ENCODE data around the gene ANKRD12. TPM values are rescaled to one million over a fixed set of nuclear protein-coding genes. Genes with fewer than 3 reads are reported as not detected.

Gene ANKRD12
- total and polyA plus RNA-seq, 11 donors = 7.7 to 70.9 (median 52.0) TPM

- 1 to 6% (median 4%) methylated on average over 20 to 64 of the region's 64 CpGs for WGBS, 4 donors
- ATAC-seq = peak; percentile 98 to 99 (median 99)
- peak within 1 kb of the TSS; percentile 27 to 89 (median 78) for H3K4me3 ChIP-seq
Measured at GRCh38 chr18:9102508-9103375, 33.8 kb upstream of the ANKRD12 start, which contains the start of gene NDUFV2. TSS of gene NDUFV2 (plus strand) at chr18:9102699. CDS start at chr18:9102744, 45 bp downstream.

DNA sequence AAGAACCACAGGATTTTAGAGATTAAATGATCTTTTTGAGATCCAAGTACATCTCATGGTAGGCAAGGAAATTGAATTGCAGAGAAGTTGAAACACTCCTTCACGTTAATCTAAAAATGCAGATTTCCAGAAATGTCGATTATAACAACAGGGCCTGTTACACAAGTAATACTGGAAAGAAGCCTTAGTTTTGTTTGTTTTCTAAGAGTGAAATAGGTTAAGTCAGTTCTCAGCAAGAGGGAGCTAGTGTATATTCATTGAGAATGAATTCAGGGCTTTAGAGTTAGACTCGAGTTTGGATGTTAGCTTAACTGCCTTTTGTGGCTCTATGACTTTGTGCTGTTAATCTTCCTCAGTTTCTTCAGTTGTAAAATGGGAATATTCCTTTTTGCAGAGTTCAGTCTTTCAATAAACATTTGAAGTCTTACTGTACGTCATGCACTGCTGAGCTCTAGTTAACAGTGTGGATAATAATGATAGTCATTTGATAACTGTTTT is 33.2 kb upstream of the ANKRD12 start:
- peak in 7 of 12 donors; percentile 8 to 44 (median 24) for TF ChIP-seq CTCF (IDR thresholded peaks at IDR 0.05)
- TF ChIP-seq POLR2A (IDR thresholded peaks at IDR 0.05) = no peak
- Histone ChIP-seq H3K36me3 (no peaks in the 10 kb centered on the region), H3K27me3 (no peaks in the 10 kb centered on the region), H3K27ac (peak overlapping the region; percentile 89 to 99 (median 95)), H3K9me3 (no peaks in the 10 kb centered on the region), H3K4me1 (peaks cover 13 to 58% (median 55%) of the 10 kb centered on the region in 12 donors), H3K4me3 (peak overlapping the region; percentile 27 to 89 (median 78))
- DNase-seq (no peak), ATAC-seq (peak in 1 of 4 donors; percentile 22)
- intact Hi-C loops (cut with DNase I) = loop anchor here in 8 of 10 donors (2.0 to 5.0 kb wide), 3 partner anchors 13 to 34 kb away; partner anchors contain the start of gene ANKRD12 (in 7 of the 8)
- WGBS, 4 donors = 1 to 2% (median 1%) methylated on average over 4 of the region's 4 CpGs

More at GRCh38 chr18:9102508-9103375, 33.8 kb upstream of the ANKRD12 start, which contains the start of gene NDUFV2:
- H3K36me3 ChIP-seq = no peaks in the 10 kb centered on the region
- peaks cover 11 to 52% (median 48%) of the 10 kb centered on the region in 12 donors for H3K4me1 ChIP-seq
- peak; percentile 98 to 99 (median 98) for DNase-seq
- intact Hi-C loops (cut with DNase I) = loop anchor here (1.0 to 5.0 kb wide), 4 partner anchors 14 to 35 kb away; partner anchors contain the start of gene ANKRD12 (in 7 of the 10)
- peak in 1 of 12 donors; percentile 24 for TF ChIP-seq CTCF (IDR thresholded peaks at IDR 0.05)
- TF ChIP-seq POLR2A (IDR thresholded peaks at IDR 0.05) = peak in 1 of 2 donors; percentile 88
- no peaks in the 10 kb centered on the region for H3K27me3 ChIP-seq
- H3K27ac ChIP-seq = peak within 1 kb of the TSS; percentile 89 to 99 (median 95)
- H3K9me3 ChIP-seq = no peaks in the 10 kb centered on the region

DNA sequence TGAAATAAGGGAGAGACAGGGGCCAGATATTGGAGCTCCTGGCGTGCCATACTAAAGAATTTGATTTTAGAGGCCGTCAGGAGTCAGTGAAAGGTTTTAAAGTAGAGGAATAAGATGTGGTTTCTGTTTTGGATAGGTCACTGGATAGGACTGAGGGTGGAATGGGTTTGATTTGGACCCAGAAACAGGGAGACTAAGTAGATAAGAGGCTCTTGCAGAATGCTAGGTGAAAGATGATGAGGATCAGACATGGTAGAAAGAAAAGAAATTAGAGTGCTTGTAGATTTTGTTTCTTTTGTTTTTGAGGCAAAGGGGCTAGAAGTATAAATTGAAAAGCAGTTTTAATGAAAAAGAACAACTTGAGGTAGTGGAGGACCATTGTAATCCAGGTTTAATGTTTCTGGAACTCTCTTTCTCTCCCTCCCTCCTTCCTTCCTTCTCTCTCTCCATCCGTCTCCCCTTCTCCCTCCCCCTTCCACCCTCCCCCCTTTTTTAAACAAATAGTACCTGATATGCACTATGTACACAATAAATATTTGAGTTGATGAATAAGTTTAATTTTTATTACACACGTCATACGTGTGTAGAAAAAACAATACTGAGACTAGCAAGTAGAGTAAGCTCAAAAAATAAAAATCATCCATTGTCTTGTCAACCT is 32.2 kb upstream of the ANKRD12 start:
- H3K27ac ChIP-seq = peak overlapping the region in 10 of 12 donors; percentile 89 to 99 (median 95)
- intact Hi-C loops (cut with DNase I) = loop anchor here in 2 of 10 donors (5.0 kb wide), 1 partner anchor 33 kb away; the partner anchor contains the start of gene ANKRD12 (in 2 of the 2)

More for the DNA sequence above, 32.2 kb upstream of the ANKRD12 start:
- Histone ChIP-seq H3K36me3 (no peaks in the 10 kb centered on the region), H3K9me3 (no peaks in the 10 kb centered on the region), H3K27me3 (no peaks in the 10 kb centered on the region), H3K4me3 (peak overlapping the region; percentile 27 to 89 (median 78)), H3K4me1 (peaks cover 13 to 67% (median 64%) of the 10 kb centered on the region in 12 donors)
- no peak for TF ChIP-seq POLR2A (IDR thresholded peaks at IDR 0.05)
- TF ChIP-seq CTCF (IDR thresholded peaks at IDR 0.05) = no peak
- no peak for ATAC-seq
- WGBS, 4 donors = 11 to 19% (median 17%) methylated on average over 5 of the region's 5 CpGs
- no peak for DNase-seq

Measured in heart left ventricle (tissue), 16 donors.